MCF 10A (cell line): Measurements from ENCODE around the gene MTHFD1L. TPM values are rescaled to one million over a fixed set of nuclear protein-coding genes. Genes with fewer than 3 reads are reported as not detected.

Experiments
- BruUV-seq: library from RNA; stranded (reverse); fragments of 400-500 nt; replicated peaks from 2 replicates; lab custom pipeline; 2021; lab: Mats Ljungman, UMichigan
- CTCF ChIA-PET: fragments of 300-600 bp; sonication (Branson Sonifier 250); formaldehyde crosslinking; extraction: SDS; loops from one replicate; lab custom pipeline; 2021; ENCODE audit warnings: antibody characterized with exemption, inconsistent platforms; lab: Yijun Ruan, JAX
- POLR2A ChIA-PET: fragments of 300-600, 350-650 bp; sonication (Branson Sonifier 250); formaldehyde crosslinking; extraction: SDS; loops from one replicate; lab custom pipeline; 2020; ENCODE audit warnings: antibody characterized with exemption, inconsistent platforms; lab: Yijun Ruan, JAX
- DNase-seq: peaks from one replicate; pipeline ENCODE4 v3.0.0-alpha.2; 2018; ENCODE audit not compliant: unreplicated experiment
- H3K27ac Mint-ChIP-seq: one replicate; pipeline ENCODE4 v1.8.0; 2022; ENCODE audit warnings: mild to moderate bottlenecking, low read depth, mixed read lengths; ENCODE audit not compliant: unreplicated experiment
- H3K27me3 Mint-ChIP-seq: one replicate; pipeline ENCODE4 v1.8.0; 2022; ENCODE audit warnings: mixed read lengths; ENCODE audit not compliant: insufficient read depth, unreplicated experiment
- H3K36me3 Mint-ChIP-seq: one replicate; pipeline ENCODE4 v1.8.0; 2022; ENCODE audit warnings: mild to moderate bottlenecking, moderate library complexity, mixed read lengths; ENCODE audit not compliant: insufficient read depth, unreplicated experiment
- H3K4me1 Mint-ChIP-seq: one replicate; pipeline ENCODE4 v1.8.0; 2022; ENCODE audit warnings: mixed read lengths; ENCODE audit not compliant: insufficient read depth, unreplicated experiment
- H3K4me3 Mint-ChIP-seq: one replicate; pipeline ENCODE4 v1.8.0; 2022; ENCODE audit warnings: mild to moderate bottlenecking, moderate library complexity, mixed read lengths; ENCODE audit not compliant: unreplicated experiment
- H3K9me3 Mint-ChIP-seq: one replicate; pipeline ENCODE4 v1.8.0; 2022; ENCODE audit warnings: mixed read lengths; ENCODE audit not compliant: unreplicated experiment
- intact Hi-C: fragments of 100-400 bp; cut with micrococcal nuclease; formaldehyde crosslinking; loops from 2 replicates; pipeline ENCODE4 v1.14.1; 2022
- total RNA-seq: library from RNA; stranded (reverse); gene quantifications from 2 replicates; pipeline ENCODE4 v1.2.3, GENCODE V29; 2022
- TF ChIP-seq, protein P1 (sequence below): fragments of 200-600 bp; IDR thresholded peaks from one replicate; pipeline ENCODE4 v1.8.0; 2022; ENCODE audit warnings: antibody characterized with exemption, mild to moderate bottlenecking; ENCODE audit not compliant: unreplicated experiment

The MTHFD1L gene
- total RNA-seq, 1 experiment from 2014 or later, result 110 TPM

DNA sequence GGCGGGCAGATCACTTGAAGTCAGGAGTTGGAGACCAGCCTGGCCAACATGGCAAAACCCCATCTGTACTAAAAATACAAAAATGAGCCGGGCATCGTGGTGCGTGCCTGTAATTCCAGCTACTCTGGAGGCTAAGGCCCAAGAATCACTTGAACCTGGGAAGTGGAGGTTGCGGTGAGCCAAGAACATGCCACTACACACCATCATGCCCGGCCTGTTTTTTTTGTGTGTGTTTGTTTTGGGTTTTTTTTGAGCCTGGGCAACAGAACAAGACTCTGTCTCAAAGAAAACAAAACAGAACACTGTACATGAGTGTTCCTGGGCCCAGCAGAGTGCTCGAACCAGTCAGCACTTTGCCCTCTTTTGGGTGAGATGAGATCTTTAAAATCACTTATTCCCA is 159.1 kb downstream of the MTHFD1L start:
- Mint-ChIP-seq H3K27ac (no peak overlapping the region), H3K36me3 (peaks cover 52% of the 10 kb centered on the region), H3K27me3 (no peaks in the 10 kb centered on the region), H3K9me3 (no peaks in the 10 kb centered on the region), H3K4me1 (peaks cover 6% of the 10 kb centered on the region), H3K4me3 (no peak overlapping the region)
- ChIA-PET CTCF (interaction anchor here (0.6 to 3.8 kb wide), 5 partner anchors 11 to 300 kb away, joined by 3 to 21 read pairs (median 4); no protein-coding TSS in a partner anchor), POLR2A (no interaction called here)
- TF ChIP-seq, protein P1, sequence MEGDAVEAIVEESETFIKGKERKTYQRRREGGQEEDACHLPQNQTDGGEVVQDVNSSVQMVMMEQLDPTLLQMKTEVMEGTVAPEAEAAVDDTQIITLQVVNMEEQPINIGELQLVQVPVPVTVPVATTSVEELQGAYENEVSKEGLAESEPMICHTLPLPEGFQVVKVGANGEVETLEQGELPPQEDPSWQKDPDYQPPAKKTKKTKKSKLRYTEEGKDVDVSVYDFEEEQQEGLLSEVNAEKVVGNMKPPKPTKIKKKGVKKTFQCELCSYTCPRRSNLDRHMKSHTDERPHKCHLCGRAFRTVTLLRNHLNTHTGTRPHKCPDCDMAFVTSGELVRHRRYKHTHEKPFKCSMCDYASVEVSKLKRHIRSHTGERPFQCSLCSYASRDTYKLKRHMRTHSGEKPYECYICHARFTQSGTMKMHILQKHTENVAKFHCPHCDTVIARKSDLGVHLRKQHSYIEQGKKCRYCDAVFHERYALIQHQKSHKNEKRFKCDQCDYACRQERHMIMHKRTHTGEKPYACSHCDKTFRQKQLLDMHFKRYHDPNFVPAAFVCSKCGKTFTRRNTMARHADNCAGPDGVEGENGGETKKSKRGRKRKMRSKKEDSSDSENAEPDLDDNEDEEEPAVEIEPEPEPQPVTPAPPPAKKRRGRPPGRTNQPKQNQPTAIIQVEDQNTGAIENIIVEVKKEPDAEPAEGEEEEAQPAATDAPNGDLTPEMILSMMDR, result no peak
- BruUV-seq, result no TSS peak
- intact Hi-C loops, result no loop called here
- DNase-seq, result no peak

DNA sequence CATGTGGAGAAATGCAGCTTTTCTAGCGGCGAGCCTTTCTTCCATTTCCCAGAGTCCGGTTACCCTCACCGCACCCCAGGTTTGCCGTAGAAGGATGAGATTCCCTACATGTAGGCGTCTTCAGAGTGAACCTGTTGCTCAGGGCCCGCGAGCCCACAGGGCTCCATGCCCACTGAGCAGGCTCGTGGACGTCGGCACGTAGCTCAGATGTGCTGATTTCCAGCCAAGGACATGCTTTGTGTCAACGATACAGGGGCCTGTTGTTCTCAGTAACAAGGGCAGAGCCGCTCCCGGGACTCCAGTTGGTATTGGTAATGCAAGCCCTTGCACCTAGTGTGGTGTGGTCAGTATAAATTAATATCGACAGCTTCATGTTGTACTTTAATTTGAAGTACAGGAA is 159.6 kb downstream of the MTHFD1L start:
- no peaks in the 10 kb centered on the region for H3K9me3 Mint-ChIP-seq
- no peaks in the 10 kb centered on the region for H3K27me3 Mint-ChIP-seq
- no peak overlapping the region for H3K4me3 Mint-ChIP-seq
- H3K4me1 Mint-ChIP-seq, result peaks cover 6% of the 10 kb centered on the region
- intact Hi-C loops, result no loop called here
- DNase-seq, result no peak
- BruUV-seq, result no TSS peak
- POLR2A ChIA-PET, result no interaction called here
- no peak overlapping the region for H3K27ac Mint-ChIP-seq
- peaks cover 56% of the 10 kb centered on the region for H3K36me3 Mint-ChIP-seq
- TF ChIP-seq, protein P1, result no peak
- CTCF ChIA-PET, result interaction anchor here (0.6 to 3.8 kb wide), 4 partner anchors 11 to 300 kb away, joined by 3 to 21 read pairs (median 4); no protein-coding TSS in a partner anchor

DNA sequence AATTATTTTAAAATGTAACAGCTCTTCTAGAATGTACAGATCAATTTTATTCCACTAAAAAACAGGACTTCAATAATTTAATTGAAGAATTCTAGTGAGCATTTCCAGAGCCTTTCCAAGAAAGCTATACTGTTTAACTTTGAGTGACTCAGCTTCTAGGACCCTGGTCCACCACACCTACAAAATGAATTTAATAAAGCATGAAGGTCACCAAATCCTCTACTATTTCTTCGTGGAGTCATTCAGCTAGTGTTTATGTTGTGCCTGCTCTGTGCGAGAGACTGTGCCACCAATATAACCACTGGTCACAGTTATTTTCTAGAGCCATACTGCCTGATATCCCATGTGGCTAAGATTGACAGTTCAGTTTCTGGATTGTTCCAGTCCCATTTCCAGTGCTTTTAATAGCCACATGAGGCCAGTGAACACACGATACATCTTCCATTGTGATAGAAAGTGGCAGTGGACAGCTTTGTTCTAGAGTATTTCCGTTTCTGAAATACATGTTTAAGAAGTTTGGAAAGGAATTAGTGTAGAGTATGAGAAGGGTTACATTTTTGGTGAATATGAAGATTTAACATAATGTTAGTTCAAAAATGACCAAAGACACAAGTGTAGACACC is 160.7 kb downstream of the MTHFD1L start:
- no TSS peak for BruUV-seq
- no peak overlapping the region for H3K27ac Mint-ChIP-seq
- peaks cover 6% of the 10 kb centered on the region for H3K4me1 Mint-ChIP-seq
- H3K9me3 Mint-ChIP-seq, result no peaks in the 10 kb centered on the region
- ChIA-PET POLR2A (interaction anchor here (0.7 to 1.2 kb wide), 2 partner anchors 60 to 87 kb away, joined by 3 read pairs; no protein-coding TSS in a partner anchor), CTCF (interaction anchor here (0.5 to 1.4 kb wide), 3 partner anchors 13 to 317 kb away, joined by 3 to 12 read pairs (median 4); no protein-coding TSS in a partner anchor)
- no peak overlapping the region for H3K4me3 Mint-ChIP-seq
- H3K27me3 Mint-ChIP-seq, result no peaks in the 10 kb centered on the region
- H3K36me3 Mint-ChIP-seq, result peaks cover 54% of the 10 kb centered on the region
- no peak for DNase-seq
- TF ChIP-seq, protein P1, result no peak
- intact Hi-C loops, result no loop called here

- no peak for DNase-seq
- POLR2A ChIA-PET, result no interaction called here
Measured at GRCh38 chr6:151027295-151027747, 161.8 kb downstream of the MTHFD1L start.

More at GRCh38 chr6:151027295-151027747, 161.8 kb downstream of the MTHFD1L start:
- H3K4me1 Mint-ChIP-seq, result peaks cover 6% of the 10 kb centered on the region
- CTCF ChIA-PET, result interaction anchor here (0.6 to 1.6 kb wide), 4 partner anchors 13 to 301 kb away, joined by 3 to 4 read pairs (median 4); no protein-coding TSS in a partner anchor
- intact Hi-C loops, result no loop called here
- H3K27ac Mint-ChIP-seq, result no peak overlapping the region
- no TSS peak for BruUV-seq
- H3K4me3 Mint-ChIP-seq, result no peak overlapping the region
- no peaks in the 10 kb centered on the region for H3K27me3 Mint-ChIP-seq
- TF ChIP-seq, protein P1, result no peak
- H3K36me3 Mint-ChIP-seq, result peaks cover 43% of the 10 kb centered on the region
- H3K9me3 Mint-ChIP-seq, result no peaks in the 10 kb centered on the region
